Activated T-cell treated with anti-CD3 and anti-CD28 coated beads, Interleukin-2, amount 50 U/mL, for 4 hours (primary cell): ENCODE data around the gene RFWD3. TPM values are rescaled to one million over a fixed set of nuclear protein-coding genes. Genes with fewer than 3 reads are reported as not detected.
"Not testable (repeated sequence)": the region's sequence is repeated elsewhere in the genome, so short reads cannot be mapped to it uniquely, and the experiment has no call there.

Experiments
- ATAC-seq, 2 donors: fragments of 200-7000 bp; cut with Tn5 transposase; one replicate each; pipeline ENCODE4 v1.10.0; 2021
- DNase-seq: peaks from one replicate; pipeline ENCODE4 v3.0.0-alpha.2; 2020
- H3K27me3 Mint-ChIP-seq: one replicate; pipeline ENCODE4 v1.8.0; 2021; ENCODE audit warnings: low read depth, mixed read lengths
- H3K36me3 Mint-ChIP-seq: one replicate; pipeline ENCODE4 v1.8.0; 2022; ENCODE audit warnings: mixed read lengths; ENCODE audit not compliant: insufficient read depth
- H3K4me1 Mint-ChIP-seq: one replicate; pipeline ENCODE4 v1.8.0; 2021; ENCODE audit warnings: low read depth, mixed read lengths
- H3K4me3 Mint-ChIP-seq: one replicate; pipeline ENCODE4 v1.8.0; 2021; ENCODE audit warnings: mild to moderate bottlenecking, moderate library complexity, mixed read lengths
- H3K9me3 Mint-ChIP-seq: one replicate; pipeline ENCODE4 v1.8.0; 2021; ENCODE audit warnings: mixed read lengths
- total RNA-seq, 3 donors: library from RNA; stranded (reverse); gene quantifications; one replicate each; pipeline ENCODE4 v1.2.1, GENCODE V29; 2021

The RFWD3 gene
- total RNA-seq, 3 donors from 2014 or later: 70.8 to 97.0 (median 76.3) TPM

GRCh38 chr16:74652883-74653282, 13.8 kb downstream of the RFWD3 start:
- Mint-ChIP-seq H3K4me1 (peaks cover 35% of the 10 kb centered on the region), H3K36me3 (peaks cover 22% of the 10 kb centered on the region)
- H3K9me3 Mint-ChIP-seq, H3K27me3 Mint-ChIP-seq, ATAC-seq, DNase-seq, H3K4me3 Mint-ChIP-seq: not testable (repeated sequence)

GRCh38 chr16:74652249-74652648, 14.4 kb downstream of the RFWD3 start:
- Mint-ChIP-seq H3K27me3 (no peaks in the 10 kb centered on the region), H3K4me3 (no peak overlapping the region), H3K4me1 (peaks cover 34% of the 10 kb centered on the region), H3K9me3 (no peaks in the 10 kb centered on the region), H3K36me3 (peaks cover 20% of the 10 kb centered on the region)
- DNase-seq (no peak), ATAC-seq (no peak)

GRCh38 chr16:74651841-74652240, 14.8 kb downstream of the RFWD3 start:
- ATAC-seq (no peak), DNase-seq (no peak)
- Mint-ChIP-seq H3K27me3 (no peaks in the 10 kb centered on the region), H3K36me3 (peaks cover 18% of the 10 kb centered on the region), H3K4me3 (no peak overlapping the region), H3K4me1 (peaks cover 30% of the 10 kb centered on the region), H3K9me3 (no peaks in the 10 kb centered on the region)

- Mint-ChIP-seq H3K4me3 (no peak overlapping the region), H3K27me3 (no peaks in the 10 kb centered on the region), H3K9me3 (no peaks in the 10 kb centered on the region), H3K4me1 (peaks cover 26% of the 10 kb centered on the region), H3K36me3 (peaks cover 16% of the 10 kb centered on the region)
- ATAC-seq: no peak
- no peak for DNase-seq
These were observed 15.6 kb downstream of the RFWD3 start for GRCh38 chr16:74650966-74651567.

GRCh38 chr16:74649839-74650504, 16.7 kb downstream of the RFWD3 start:
- no peaks in the 10 kb centered on the region for H3K27me3 Mint-ChIP-seq
- peaks cover 19% of the 10 kb centered on the region for H3K4me1 Mint-ChIP-seq
- no peak overlapping the region for H3K4me3 Mint-ChIP-seq
- ATAC-seq: no peak
- H3K9me3 Mint-ChIP-seq: no peaks in the 10 kb centered on the region
- no peak for DNase-seq
- peaks cover 14% of the 10 kb centered on the region for H3K36me3 Mint-ChIP-seq

- peaks cover 17% of the 10 kb centered on the region for H3K36me3 Mint-ChIP-seq
- ATAC-seq: no peak
- peaks cover 1% of the 10 kb centered on the region for H3K4me1 Mint-ChIP-seq
- H3K27me3 Mint-ChIP-seq: no peaks in the 10 kb centered on the region
- no peak for DNase-seq
- H3K9me3 Mint-ChIP-seq: no peaks in the 10 kb centered on the region
- no peak overlapping the region for H3K4me3 Mint-ChIP-seq
These were observed 24.7 kb downstream of the RFWD3 start for GRCh38 chr16:74641969-74642368.

- Mint-ChIP-seq H3K4me3 (no peak overlapping the region), H3K36me3 (peaks cover 13% of the 10 kb centered on the region), H3K27me3 (no peaks in the 10 kb centered on the region), H3K9me3 (no peaks in the 10 kb centered on the region), H3K4me1 (no peaks in the 10 kb centered on the region)
- DNase-seq: no peak
- no peak for ATAC-seq
These were observed 28.8 kb downstream of the RFWD3 start for GRCh38 chr16:74637742-74638453.

GRCh38 chr16:74635303-74635702, 31.4 kb downstream of the RFWD3 start:
- Mint-ChIP-seq H3K4me1 (no peaks in the 10 kb centered on the region), H3K9me3 (no peaks in the 10 kb centered on the region)
- DNase-seq: no peak

GRCh38 chr16:74633686-74634085, 33.0 kb downstream of the RFWD3 start:
- DNase-seq (no peak), ATAC-seq (no peak)
- Mint-ChIP-seq H3K4me1 (no peaks in the 10 kb centered on the region), H3K27me3 (no peaks in the 10 kb centered on the region), H3K4me3 (no peak overlapping the region), H3K9me3 (no peaks in the 10 kb centered on the region), H3K36me3 (peaks cover 33% of the 10 kb centered on the region)

More at GRCh38 chr16:74635303-74635702, 31.4 kb downstream of the RFWD3 start:
- Mint-ChIP-seq H3K4me3 (no peak overlapping the region), H3K27me3 (no peaks in the 10 kb centered on the region), H3K36me3 (peaks cover 22% of the 10 kb centered on the region)
- no peak for ATAC-seq

- peaks cover 24% of the 10 kb centered on the region for H3K4me1 Mint-ChIP-seq
- H3K9me3 Mint-ChIP-seq: no peaks in the 10 kb centered on the region
- peaks cover 59% of the 10 kb centered on the region for H3K36me3 Mint-ChIP-seq
- no peaks in the 10 kb centered on the region for H3K27me3 Mint-ChIP-seq
- ATAC-seq: no peak
- no peak overlapping the region for H3K4me3 Mint-ChIP-seq
- no peak for DNase-seq
These were observed 39.0 kb downstream of the RFWD3 start for GRCh38 chr16:74627506-74628220.

GRCh38 chr16:74626741-74627416, 39.8 kb downstream of the RFWD3 start:
- DNase-seq (no peak), ATAC-seq (peak; percentile 91 to 93)
- no peak overlapping the region for H3K4me3 Mint-ChIP-seq
- no peaks in the 10 kb centered on the region for H3K27me3 Mint-ChIP-seq
- peaks cover 63% of the 10 kb centered on the region for H3K36me3 Mint-ChIP-seq
- H3K9me3 Mint-ChIP-seq: no peaks in the 10 kb centered on the region
- peaks cover 24% of the 10 kb centered on the region for H3K4me1 Mint-ChIP-seq

GRCh38 chr16:74625500-74626350, 41.0 kb downstream of the RFWD3 start:
- H3K4me1 Mint-ChIP-seq: peaks cover 24% of the 10 kb centered on the region
- ATAC-seq (no peak), DNase-seq (no peak)
- no peak overlapping the region for H3K4me3 Mint-ChIP-seq
- no peaks in the 10 kb centered on the region for H3K27me3 Mint-ChIP-seq
- peaks cover 63% of the 10 kb centered on the region for H3K36me3 Mint-ChIP-seq
- H3K9me3 Mint-ChIP-seq: no peaks in the 10 kb centered on the region

- no peaks in the 10 kb centered on the region for H3K9me3 Mint-ChIP-seq
- peaks cover 49% of the 10 kb centered on the region for H3K36me3 Mint-ChIP-seq
- ATAC-seq (no peak), DNase-seq (no peak)
- H3K4me3 Mint-ChIP-seq: no peak overlapping the region
- no peaks in the 10 kb centered on the region for H3K27me3 Mint-ChIP-seq
- H3K4me1 Mint-ChIP-seq: peaks cover 24% of the 10 kb centered on the region
These were observed 42.8 kb downstream of the RFWD3 start for GRCh38 chr16:74623839-74624235.
